ENCODE measurements around the gene ATP6V1B1.

DNA sequence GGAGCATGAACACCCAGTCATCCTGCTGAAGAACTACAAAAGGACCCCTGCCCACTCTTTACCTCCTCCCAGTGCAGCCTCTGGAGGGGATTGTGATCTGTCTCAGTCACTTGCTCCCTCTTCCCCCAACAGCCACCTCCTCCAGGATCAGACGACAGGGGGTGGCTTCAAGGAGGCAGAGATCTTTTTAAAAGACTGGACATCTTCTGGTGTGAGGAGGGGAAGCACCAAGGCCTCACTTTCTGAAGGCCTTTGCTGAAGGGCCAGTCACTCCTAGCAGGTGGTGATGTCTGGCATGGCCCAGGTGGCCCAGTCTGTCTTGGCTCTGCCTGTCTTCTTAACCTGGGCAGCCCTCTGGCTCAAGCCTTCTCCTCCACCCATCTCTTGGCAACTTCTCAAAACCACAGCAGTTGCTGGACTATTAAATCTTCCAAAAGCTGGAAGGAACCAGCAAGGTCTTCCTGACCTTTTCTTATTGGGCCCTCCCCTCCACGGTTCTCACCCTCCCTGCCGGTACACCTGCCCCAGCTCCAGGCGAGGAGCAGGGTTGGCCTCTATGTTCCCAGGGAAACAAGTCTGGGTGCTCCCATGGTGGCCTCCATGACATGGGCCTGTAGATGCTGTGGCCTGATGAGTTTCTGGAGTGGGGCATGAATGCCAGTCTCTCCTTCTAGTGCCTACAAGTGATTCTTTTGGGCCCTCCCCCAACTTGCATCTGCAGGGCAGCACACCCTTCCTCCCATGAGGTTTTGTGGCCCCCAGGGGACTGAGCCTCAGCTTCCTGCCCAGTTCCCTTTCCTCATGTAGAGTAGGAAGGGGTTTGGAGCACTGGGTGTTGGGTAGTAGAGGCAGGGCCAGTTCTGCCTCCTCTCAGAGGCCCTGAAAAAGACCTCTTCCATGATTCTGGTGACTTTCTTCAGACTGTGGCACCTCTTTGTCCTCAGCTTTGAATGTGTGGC lies 5.0 kb upstream of the ATP6V1B1 start:
- TF ChIP-seq STAG1 (CRISPR knock-in tag; IDR thresholded peaks at IDR 0.05; ENCODE audit: borderline replicate concordance) (no peak), RFX7 (CRISPR knock-in tag; IDR thresholded peaks at IDR 0.05) (no peak), TEAD2 (tag; IDR thresholded peaks at IDR 0.05) (no peak), CREB1 (IDR thresholded peaks at IDR 0.05) (no peak), CREB1 (CRISPR knock-in tag; IDR thresholded peaks at IDR 0.05) (no peak), ZNF212 (CRISPR knock-in tag; IDR thresholded peaks at IDR 0.05) (no peak), FOXJ3 (CRISPR knock-in tag; IDR thresholded peaks at IDR 0.05) (no peak)
- TF ChIP-seq, protein P1, sequence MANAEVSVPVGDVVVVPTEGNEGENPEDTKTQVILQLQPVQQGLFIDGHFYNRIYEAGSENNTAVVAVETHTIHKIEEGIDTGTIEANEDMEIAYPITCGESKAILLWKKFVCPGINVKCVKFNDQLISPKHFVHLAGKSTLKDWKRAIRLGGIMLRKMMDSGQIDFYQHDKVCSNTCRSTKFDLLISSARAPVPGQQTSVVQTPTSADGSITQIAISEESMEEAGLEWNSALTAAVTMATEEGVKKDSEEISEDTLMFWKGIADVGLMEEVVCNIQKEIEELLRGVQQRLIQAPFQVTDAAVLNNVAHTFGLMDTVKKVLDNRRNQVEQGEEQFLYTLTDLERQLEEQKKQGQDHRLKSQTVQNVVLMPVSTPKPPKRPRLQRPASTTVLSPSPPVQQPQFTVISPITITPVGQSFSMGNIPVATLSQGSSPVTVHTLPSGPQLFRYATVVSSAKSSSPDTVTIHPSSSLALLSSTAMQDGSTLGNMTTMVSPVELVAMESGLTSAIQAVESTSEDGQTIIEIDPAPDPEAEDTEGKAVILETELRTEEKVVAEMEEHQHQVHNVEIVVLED (CRISPR knock-in tag; IDR thresholded peaks at IDR 0.05), result no peak
